HUES64 (cell line): ENCODE measurements around the gene KIF6.

Experiments
- H3K27ac ChIP-seq: 2 replicates; pipeline ENCODE4 v1.7.0; 2013; ENCODE audit warnings: low read depth, low read length, inconsistent platforms
- H3K27me3 ChIP-seq: 2 replicates; pipeline ENCODE4 v1.6.1; 2013; ENCODE audit warnings: mild to moderate bottlenecking, low read length; ENCODE audit not compliant: insufficient read depth
- H3K36me3 ChIP-seq: 2 replicates; pipeline ENCODE4 v1.6.1; 2013; ENCODE audit warnings: mild to moderate bottlenecking, low read length; ENCODE audit not compliant: insufficient read depth
- H3K4me1 ChIP-seq: 2 replicates; pipeline ENCODE4 v1.6.1; 2013; ENCODE audit warnings: mild to moderate bottlenecking, low read length, moderate library complexity; ENCODE audit not compliant: insufficient read depth
- H3K4me3 ChIP-seq: 2 replicates; pipeline ENCODE4 v1.5.1; 2013; ENCODE audit warnings: mild to moderate bottlenecking, low read length, moderate library complexity
- H3K9ac ChIP-seq: 2 replicates; pipeline ENCODE4 v1.6.1; 2013; ENCODE audit warnings: mild to moderate bottlenecking, low read depth, low read length
- H3K9me3 ChIP-seq: 2 replicates; pipeline ENCODE4 v1.6.1; 2013; ENCODE audit warnings: low read depth, low read length; ENCODE audit not compliant: insufficient read depth
- WGBS: fragments of 150-250, 120-280 bp; methylation state at CpG from one replicate; pipeline ENCODE4 v1.1.7; 2013; ENCODE audit warnings: missing lambda C conversion rate; 5-methylcytosine and 5-hydroxymethylcytosine counted together

Gene KIF6

GRCh38 chr6:39587080-39587479 lies 138.1 kb downstream of the KIF6 start:
- no peak overlapping the region for H3K4me3 ChIP-seq
- no peak overlapping the region for H3K27ac ChIP-seq
- H3K27me3 ChIP-seq, result no peaks in the 10 kb centered on the region
- WGBS, result 76% methylated on average over 4 of the region's 4 CpGs
- no peaks in the 10 kb centered on the region for H3K36me3 ChIP-seq
- H3K9ac ChIP-seq, result no peak overlapping the region
- H3K4me1 ChIP-seq, result peaks cover 14% of the 10 kb centered on the region; the same call in 1 of the 2 replicates
- H3K9me3 ChIP-seq, result no peaks in the 10 kb centered on the region

DNA sequence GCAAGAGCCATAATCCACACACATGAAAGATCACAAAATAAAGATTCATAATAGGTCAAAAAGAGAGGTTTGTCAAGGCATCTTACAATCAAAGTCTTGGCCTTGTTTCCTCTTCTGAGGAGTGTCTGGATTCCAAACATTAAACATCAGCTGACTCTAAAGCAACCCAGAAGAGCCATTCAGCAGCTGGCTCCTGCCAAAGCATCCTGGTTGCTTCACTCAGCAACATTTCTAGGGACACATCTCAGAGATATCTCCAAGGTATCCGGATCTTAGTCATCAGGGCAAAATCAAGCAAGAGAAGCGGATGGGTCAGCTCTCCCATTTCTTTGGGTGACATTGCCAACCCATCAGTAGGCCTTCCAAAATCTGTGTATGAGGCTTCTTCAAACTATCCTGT lies 139.6 kb downstream of the KIF6 start:
- no peak overlapping the region for H3K9ac ChIP-seq
- 96% methylated on average over 2 of the region's 2 CpGs for WGBS
- H3K9me3 ChIP-seq, result no peaks in the 10 kb centered on the region
- no peaks in the 10 kb centered on the region for H3K36me3 ChIP-seq
- no peaks in the 10 kb centered on the region for H3K27me3 ChIP-seq
- peaks cover 6% of the 10 kb centered on the region; the same call in 1 of the 2 replicates for H3K4me1 ChIP-seq
- H3K4me3 ChIP-seq, result no peak overlapping the region
- H3K27ac ChIP-seq, result no peak overlapping the region

DNA sequence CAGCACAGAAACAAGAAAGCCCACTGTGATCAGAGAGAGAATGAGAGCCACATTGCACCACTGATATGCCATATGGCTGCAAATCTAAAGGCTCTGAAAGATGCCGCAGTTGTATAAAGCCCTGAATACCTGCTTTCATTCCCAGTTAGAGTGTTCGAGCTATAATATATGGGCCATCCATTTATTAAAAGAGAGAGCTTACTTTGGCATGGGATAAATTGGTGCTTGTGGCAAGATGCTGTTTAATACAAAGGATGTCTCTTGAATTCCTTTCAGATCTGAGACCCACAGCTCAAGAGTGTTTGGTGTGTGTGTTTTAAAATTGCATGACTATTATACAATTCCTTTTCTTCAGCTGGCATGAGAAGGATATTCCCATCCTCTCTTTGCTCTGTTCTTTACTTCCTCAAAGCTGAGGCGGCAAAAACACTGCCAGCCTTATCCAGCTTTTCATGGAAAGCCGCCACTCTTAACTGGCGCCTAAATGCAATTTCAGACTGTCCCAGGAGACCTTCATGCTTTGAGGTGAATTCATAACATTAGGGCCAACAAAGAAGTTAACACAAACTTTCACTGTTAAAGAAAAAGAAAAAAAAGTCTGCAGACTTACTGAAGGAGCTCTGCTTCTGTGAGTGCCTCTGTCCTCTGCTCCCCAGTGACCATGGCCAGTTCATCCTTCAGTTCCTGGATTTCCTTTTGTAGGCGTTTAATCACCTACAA lies 147.6 kb downstream of the KIF6 start:
- H3K27me3 ChIP-seq, result no peaks in the 10 kb centered on the region
- H3K9ac ChIP-seq, result no peak overlapping the region
- H3K9me3 ChIP-seq, result no peaks in the 10 kb centered on the region
- H3K27ac ChIP-seq, result no peak overlapping the region
- H3K36me3 ChIP-seq, result no peaks in the 10 kb centered on the region
- H3K4me3 ChIP-seq, result no peak overlapping the region
- no peaks in the 10 kb centered on the region for H3K4me1 ChIP-seq
- whole genome bisulfite sequencing, result 93% methylated on average over 6 of the region's 6 CpGs

DNA sequence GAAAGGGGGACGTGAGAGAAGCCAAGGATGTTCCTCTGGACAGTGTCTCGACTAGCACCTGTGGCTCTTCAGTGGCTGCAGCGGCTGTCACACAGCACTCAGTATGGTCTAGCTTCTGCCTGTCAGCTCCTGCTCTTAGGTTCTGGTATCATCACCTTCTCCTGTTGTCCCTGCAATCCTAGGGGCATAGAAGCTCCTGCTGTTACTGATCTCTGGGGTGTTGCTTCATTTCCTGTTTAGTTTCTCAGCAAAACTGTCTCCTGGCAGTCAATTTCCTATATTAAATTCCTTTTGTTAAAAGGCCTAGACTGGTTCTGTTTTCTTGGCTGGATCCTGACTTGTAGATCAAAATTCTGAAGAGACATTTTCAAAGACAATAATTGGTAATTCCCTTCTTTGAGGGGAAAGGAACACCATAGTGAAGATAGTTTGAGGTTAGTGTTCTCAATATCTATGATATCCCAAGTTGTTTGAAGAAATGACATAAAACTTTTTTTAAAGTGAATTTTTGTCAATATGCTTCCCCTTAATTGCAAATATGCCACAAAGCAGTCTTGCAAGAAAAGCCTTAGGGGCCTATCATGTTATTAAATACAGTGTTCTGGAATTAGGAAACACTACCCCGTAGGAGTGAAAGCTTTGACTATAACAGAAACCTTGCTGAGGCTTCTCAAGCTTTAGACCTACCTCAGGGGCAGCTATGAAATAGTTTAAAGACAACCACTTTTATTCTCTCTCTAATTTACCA lies 148.5 kb downstream of the KIF6 start:
- H3K27me3 ChIP-seq, result no peaks in the 10 kb centered on the region
- 93% methylated on average over 4 of the region's 4 CpGs for WGBS
- no peak overlapping the region for H3K27ac ChIP-seq
- no peak overlapping the region for H3K9ac ChIP-seq
- no peaks in the 10 kb centered on the region for H3K9me3 ChIP-seq
- H3K4me3 ChIP-seq, result no peak overlapping the region
- H3K36me3 ChIP-seq, result no peaks in the 10 kb centered on the region
- H3K4me1 ChIP-seq, result no peaks in the 10 kb centered on the region

- no peak overlapping the region for H3K27ac ChIP-seq
- no peaks in the 10 kb centered on the region for H3K9me3 ChIP-seq
- H3K4me1 ChIP-seq, result no peaks in the 10 kb centered on the region
- H3K36me3 ChIP-seq, result no peaks in the 10 kb centered on the region
- 92% methylated on average over 6 of the region's 7 CpGs for WGBS
- H3K27me3 ChIP-seq, result no peaks in the 10 kb centered on the region
- no peak overlapping the region for H3K4me3 ChIP-seq
- no peak overlapping the region for H3K9ac ChIP-seq
Observed at GRCh38 chr6:39574991-39575390, 150.2 kb downstream of the KIF6 start.

DNA sequence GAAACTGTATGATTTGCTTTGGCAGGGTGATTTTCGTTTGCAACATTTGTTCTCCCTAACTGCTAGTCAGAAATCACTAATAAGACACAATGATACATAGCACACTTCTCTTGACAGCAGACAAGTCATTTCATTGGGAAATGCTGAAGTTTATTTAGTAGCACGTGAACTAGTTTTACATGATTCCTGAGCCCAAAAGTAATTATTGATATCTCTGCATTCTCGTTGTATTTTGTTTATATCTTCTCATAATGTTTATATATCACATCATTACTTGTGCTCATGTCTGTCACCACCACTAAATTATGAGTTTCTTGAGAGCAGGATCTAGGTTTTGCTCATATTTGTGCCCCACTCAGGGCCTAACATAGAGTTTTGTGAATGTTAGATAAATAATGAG lies 151.7 kb downstream of the KIF6 start:
- no peaks in the 10 kb centered on the region for H3K27me3 ChIP-seq
- no peaks in the 10 kb centered on the region for H3K9me3 ChIP-seq
- WGBS, result 83% methylated on average over 2 of the region's 3 CpGs
- no peak overlapping the region for H3K27ac ChIP-seq
- no peak overlapping the region for H3K4me3 ChIP-seq
- H3K36me3 ChIP-seq, result no peaks in the 10 kb centered on the region
- no peak overlapping the region for H3K9ac ChIP-seq
- no peaks in the 10 kb centered on the region for H3K4me1 ChIP-seq

DNA sequence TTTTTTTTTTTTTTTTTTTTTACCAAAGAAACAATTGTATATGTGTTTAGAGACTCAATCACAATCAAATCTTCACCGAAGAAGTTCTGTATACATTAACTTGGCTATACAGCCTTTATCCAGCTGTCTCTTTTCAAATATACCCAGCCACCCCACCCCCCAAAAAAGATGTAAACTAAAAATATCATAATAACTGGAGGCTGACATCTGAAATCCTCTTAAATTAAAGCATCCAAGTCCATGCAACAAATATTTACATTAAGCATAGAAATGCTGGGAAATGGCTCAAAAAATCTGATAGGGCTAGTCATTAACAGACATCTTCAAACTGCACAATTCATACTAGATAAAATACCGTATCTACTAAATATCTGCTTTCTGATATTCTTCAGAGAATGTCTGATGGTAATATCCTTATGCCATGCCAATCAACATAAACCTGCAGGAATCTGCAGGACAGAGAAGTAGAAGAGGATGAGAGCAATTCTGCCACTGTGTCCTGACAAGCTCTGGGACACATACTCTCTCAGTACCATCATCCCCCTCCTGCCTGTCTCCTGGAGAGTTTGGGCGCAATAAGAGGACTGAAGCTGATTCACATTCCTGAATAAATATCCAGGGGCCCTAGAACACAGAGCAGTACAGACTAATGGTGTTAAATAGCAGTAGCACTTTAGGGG lies 152.4 kb downstream of the KIF6 start:
- Histone ChIP-seq H3K27ac (no peak overlapping the region), H3K27me3 (no peaks in the 10 kb centered on the region), H3K4me1 (no peaks in the 10 kb centered on the region), H3K9me3 (no peaks in the 10 kb centered on the region), H3K36me3 (no peaks in the 10 kb centered on the region), H3K9ac (no peak overlapping the region), H3K4me3 (no peak overlapping the region)
- 95% methylated on average over 3 of the region's 3 CpGs for WGBS

DNA sequence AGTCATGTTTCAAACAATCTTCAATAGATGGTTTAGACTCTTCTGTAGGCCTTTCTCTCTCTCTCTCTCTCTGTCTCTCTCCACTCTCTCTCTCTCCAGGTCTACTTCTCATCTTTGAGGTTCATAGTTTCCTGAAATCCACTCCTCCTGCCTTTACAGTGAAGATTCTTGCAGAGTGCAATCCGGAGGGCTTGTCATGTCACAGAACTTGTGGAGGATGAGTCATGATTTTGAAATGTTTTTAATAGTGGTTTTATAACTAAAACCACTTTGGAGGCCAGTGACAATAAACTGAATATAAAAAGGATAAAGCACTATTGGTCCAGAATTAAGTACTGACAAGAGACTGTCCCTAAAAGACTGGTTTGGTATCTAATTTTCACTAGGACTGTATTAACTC lies 156.3 kb downstream of the KIF6 start:
- no peaks in the 10 kb centered on the region for H3K36me3 ChIP-seq
- no peak overlapping the region for H3K27ac ChIP-seq
- no peak overlapping the region for H3K9ac ChIP-seq
- H3K4me1 ChIP-seq, result no peaks in the 10 kb centered on the region
- H3K27me3 ChIP-seq, result no peaks in the 10 kb centered on the region
- no peak overlapping the region for H3K4me3 ChIP-seq
- WGBS, result 75% methylated on average over 1 of the region's 1 CpG
- H3K9me3 ChIP-seq, result no peaks in the 10 kb centered on the region

DNA sequence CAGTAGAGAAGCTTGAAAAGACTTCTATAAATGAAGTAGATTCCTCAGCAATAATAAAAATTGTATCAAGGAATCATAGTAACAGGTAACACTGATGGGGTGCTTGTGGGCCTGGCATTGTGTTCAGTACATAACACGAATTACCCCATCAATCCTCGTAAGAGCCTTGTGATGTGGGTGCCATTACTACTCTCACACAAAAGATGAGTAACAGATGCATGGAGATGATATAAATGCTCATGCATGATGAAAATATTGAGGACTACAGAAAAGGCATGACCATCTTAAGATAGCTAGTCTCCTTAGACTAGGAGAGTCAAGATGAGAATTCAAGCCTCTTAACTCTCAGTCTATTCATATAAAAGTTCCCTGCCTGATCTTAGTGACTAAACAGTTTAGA lies 158.1 kb downstream of the KIF6 start:
- no peak overlapping the region for H3K9ac ChIP-seq
- H3K36me3 ChIP-seq, result no peaks in the 10 kb centered on the region
- H3K27ac ChIP-seq, result no peak overlapping the region
- no peaks in the 10 kb centered on the region for H3K4me1 ChIP-seq
- H3K4me3 ChIP-seq, result no peak overlapping the region
- H3K9me3 ChIP-seq, result no peaks in the 10 kb centered on the region
- WGBS, result 100% methylated on average over 2 of the region's 2 CpGs
- H3K27me3 ChIP-seq, result no peaks in the 10 kb centered on the region

- H3K4me3 ChIP-seq, result no peak overlapping the region
- no peaks in the 10 kb centered on the region for H3K27me3 ChIP-seq
- no peak overlapping the region for H3K9ac ChIP-seq
- no peak overlapping the region for H3K27ac ChIP-seq
- H3K36me3 ChIP-seq, result no peaks in the 10 kb centered on the region
- H3K4me1 ChIP-seq, result no peaks in the 10 kb centered on the region
- no peaks in the 10 kb centered on the region for H3K9me3 ChIP-seq
Observed at GRCh38 chr6:39566456-39566855, 158.8 kb downstream of the KIF6 start.

- WGBS, result 100% methylated on average over 1 of the region's 1 CpG
- Histone ChIP-seq H3K27me3 (no peaks in the 10 kb centered on the region), H3K27ac (no peak overlapping the region), H3K4me3 (no peak overlapping the region), H3K9ac (no peak overlapping the region), H3K4me1 (no peaks in the 10 kb centered on the region), H3K9me3 (no peaks in the 10 kb centered on the region), H3K36me3 (no peaks in the 10 kb centered on the region)
Observed at GRCh38 chr6:39565956-39566355, 159.3 kb downstream of the KIF6 start.
